Peyer's patch (tissue), 4 donors: ENCODE results near the gene KCNQ1. TPM values are rescaled to one million over a fixed set of nuclear protein-coding genes. Genes with fewer than 3 reads are reported as not detected.

ENCODE experiments used
- DNase-seq, 3 donors: peaks; one replicate each; pipeline ENCODE4 v3.0.0-alpha.2; 2017 to 2019
- H3K27ac ChIP-seq, 4 donors: fragments of 200-600 bp; sonication (generic); one replicate each; pipeline ENCODE4 v1.5.1; 2016 to 2019
- H3K27me3 ChIP-seq, 2 donors: fragments of 200-600 bp; sonication (generic); one replicate each; pipeline ENCODE4 v1.5.1; 2019
- H3K36me3 ChIP-seq, 3 donors: fragments of 200-600 bp; sonication (generic); one replicate each; pipeline ENCODE4 v1.5.1; 2016 to 2019
- H3K4me1 ChIP-seq, 4 donors: fragments of 200-600 bp; sonication (generic); one replicate each; pipeline ENCODE4 v1.5.1; 2016 to 2019
- H3K4me3 ChIP-seq, 4 donors: fragments of 200-600 bp; sonication (generic); 1 replicate in 3 of 4; 2 replicates in 1 of 4; pipeline ENCODE4 v1.5.1; 2016 to 2019; ENCODE audit warnings: mild to moderate bottlenecking in 1 of 4
- H3K9me3 ChIP-seq, 4 donors: fragments of 200-600 bp; sonication (generic); one replicate each; pipeline ENCODE4 v1.5.1; 2016 to 2019; ENCODE audit warnings: mild to moderate bottlenecking in 1 of 4
- POLR2A ChIP-seq, 2 donors: fragments of 450-650 bp; IDR thresholded peaks; one replicate each; pipeline ENCODE4 v1.5.1; 2017; ENCODE audit warnings: antibody characterized with exemption in 2 of 2, mild to moderate bottlenecking in 2 of 2, moderate library complexity in 2 of 2
- total RNA-seq, 4 donors: library from RNA; depleted of rRNA; stranded (reverse); fragments of >200 nt; gene quantifications; one replicate each; pipeline ENCODE4 v1.1.0, GENCODE V29; 2016
- TF ChIP-seq, protein P1 (sequence below), 6 experiments: fragments of 450-650 bp in 4 of 6; fragments of 200-600 bp in 2 of 6; sonication (generic) in 1 of 6; IDR thresholded peaks; one replicate each; pipeline ENCODE4 v1.5.1; 2017 to 2019; ENCODE audit warnings: antibody characterized with exemption in 6 of 6, mild to moderate bottlenecking in 3 of 6, moderate library complexity in 1 of 6

The KCNQ1 gene
- total RNA-seq, 4 donors from 2014 or later = 50.6 to 66.4 (median 54.2) TPM

GRCh38 chr11:2525941-2526807 lies 81.4 kb downstream of the KCNQ1 start:
- TF ChIP-seq, protein P1, sequence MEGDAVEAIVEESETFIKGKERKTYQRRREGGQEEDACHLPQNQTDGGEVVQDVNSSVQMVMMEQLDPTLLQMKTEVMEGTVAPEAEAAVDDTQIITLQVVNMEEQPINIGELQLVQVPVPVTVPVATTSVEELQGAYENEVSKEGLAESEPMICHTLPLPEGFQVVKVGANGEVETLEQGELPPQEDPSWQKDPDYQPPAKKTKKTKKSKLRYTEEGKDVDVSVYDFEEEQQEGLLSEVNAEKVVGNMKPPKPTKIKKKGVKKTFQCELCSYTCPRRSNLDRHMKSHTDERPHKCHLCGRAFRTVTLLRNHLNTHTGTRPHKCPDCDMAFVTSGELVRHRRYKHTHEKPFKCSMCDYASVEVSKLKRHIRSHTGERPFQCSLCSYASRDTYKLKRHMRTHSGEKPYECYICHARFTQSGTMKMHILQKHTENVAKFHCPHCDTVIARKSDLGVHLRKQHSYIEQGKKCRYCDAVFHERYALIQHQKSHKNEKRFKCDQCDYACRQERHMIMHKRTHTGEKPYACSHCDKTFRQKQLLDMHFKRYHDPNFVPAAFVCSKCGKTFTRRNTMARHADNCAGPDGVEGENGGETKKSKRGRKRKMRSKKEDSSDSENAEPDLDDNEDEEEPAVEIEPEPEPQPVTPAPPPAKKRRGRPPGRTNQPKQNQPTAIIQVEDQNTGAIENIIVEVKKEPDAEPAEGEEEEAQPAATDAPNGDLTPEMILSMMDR (IDR thresholded peaks at IDR 0.05) = no peak
- no peak for TF ChIP-seq POLR2A (IDR thresholded peaks at IDR 0.05)
- Histone ChIP-seq H3K4me3 (peak overlapping the region in 2 of 4 donors; percentile 14 to 27), H3K4me1 (peaks cover 0 to 33% (median 18%) of the 10 kb centered on the region in 4 donors), H3K27ac (peak overlapping the region; percentile 66 to 79 (median 75)), H3K36me3 (no peaks in the 10 kb centered on the region), H3K9me3 (no peaks in the 10 kb centered on the region), H3K27me3 (no peaks in the 10 kb centered on the region)
- DNase-seq = peak in 2 of 3 donors; percentile 49 to 61

- TF ChIP-seq, protein P1 (IDR thresholded peaks at IDR 0.05) = peak in 4 of 6 experiments; percentile 31 to 67 (median 64)
- no peak for TF ChIP-seq POLR2A (IDR thresholded peaks at IDR 0.05)
- Histone ChIP-seq H3K27ac (peak overlapping the region; percentile 66 to 79 (median 75)), H3K9me3 (no peaks in the 10 kb centered on the region), H3K4me1 (peaks cover 0 to 40% (median 18%) of the 10 kb centered on the region in 4 donors), H3K27me3 (no peaks in the 10 kb centered on the region), H3K4me3 (peak overlapping the region in 3 of 4 donors; percentile 14 to 27 (median 23)), H3K36me3 (no peaks in the 10 kb centered on the region)
- DNase-seq = peak; percentile 81 to 92 (median 87)
These were observed 82.1 kb downstream of the KCNQ1 start for GRCh38 chr11:2526808-2527381.

GRCh38 chr11:2527621-2528291 lies 82.9 kb downstream of the KCNQ1 start:
- H3K4me1 ChIP-seq = peaks cover 0 to 40% (median 19%) of the 10 kb centered on the region in 4 donors
- H3K27ac ChIP-seq = peak overlapping the region; percentile 66 to 79 (median 75)
- H3K36me3 ChIP-seq = no peaks in the 10 kb centered on the region
- peak in 2 of 3 donors; percentile 50 to 54 for DNase-seq
- H3K4me3 ChIP-seq = no peak overlapping the region
- H3K9me3 ChIP-seq = no peaks in the 10 kb centered on the region
- no peaks in the 10 kb centered on the region for H3K27me3 ChIP-seq
- TF ChIP-seq, protein P1 (IDR thresholded peaks at IDR 0.05) = no peak
- TF ChIP-seq POLR2A (IDR thresholded peaks at IDR 0.05) = no peak

DNA sequence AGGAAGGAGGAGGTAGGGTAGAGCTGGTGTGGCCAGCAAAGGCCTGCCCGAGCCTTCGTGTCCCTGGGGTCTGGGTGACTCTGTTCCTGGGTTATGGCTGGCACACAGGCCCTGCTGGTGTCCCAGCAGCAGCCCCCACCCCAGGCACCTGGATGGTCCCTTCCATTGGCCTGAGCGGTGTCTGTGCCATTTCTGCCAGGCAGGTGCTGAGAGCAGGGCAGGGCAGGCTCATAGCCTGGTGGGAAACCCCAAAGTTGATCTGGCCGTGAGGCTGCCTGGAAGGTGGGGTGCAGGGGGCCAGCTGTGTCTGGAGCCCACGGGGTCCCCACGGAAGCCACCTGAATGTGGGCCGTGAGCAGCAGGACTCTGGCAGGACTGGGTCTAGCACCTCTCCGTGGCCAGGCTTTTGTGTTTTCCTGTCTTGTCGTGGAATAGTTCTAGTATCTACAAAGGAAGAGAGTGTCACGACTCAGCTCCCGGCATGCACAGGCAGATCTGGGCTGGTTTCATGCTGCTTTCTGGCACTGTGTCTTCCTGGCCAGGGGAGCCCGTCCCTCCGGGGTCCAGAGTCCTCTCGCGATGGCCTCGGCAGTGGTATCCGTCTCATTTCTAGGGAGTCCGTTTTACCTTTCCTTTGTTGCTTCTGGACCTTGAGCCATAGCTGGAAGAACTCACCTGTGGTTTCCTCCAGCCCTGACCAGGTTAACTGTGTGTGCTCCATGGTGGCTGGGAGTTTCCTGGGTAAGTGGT lies 83.7 kb downstream of the KCNQ1 start:
- DNase-seq = peak in 2 of 3 donors; percentile 66 to 81
- H3K27ac ChIP-seq = peak overlapping the region in 3 of 4 donors; percentile 62 to 79 (median 74)

More for the DNA sequence above, 83.7 kb downstream of the KCNQ1 start:
- TF ChIP-seq POLR2A (IDR thresholded peaks at IDR 0.05) = no peak
- TF ChIP-seq, protein P1 (IDR thresholded peaks at IDR 0.05) = no peak
- Histone ChIP-seq H3K9me3 (no peaks in the 10 kb centered on the region), H3K27me3 (no peaks in the 10 kb centered on the region), H3K36me3 (no peaks in the 10 kb centered on the region), H3K4me1 (peaks cover 0 to 47% (median 25%) of the 10 kb centered on the region in 4 donors), H3K4me3 (no peak overlapping the region)
